Stimulated activated CD8-positive, alpha-beta memory T cell treated with anti-CD3 and anti-CD28 coated beads, Interleukin-4, amount 100 ng/mL, for 1 hour (primary cell): ENCODE results near the gene BMP2.

ENCODE experiments used
- DNase-seq, 2 donors: peaks; one replicate each; pipeline ENCODE4 v3.0.0-alpha.2; 2020; ENCODE audit warnings: low read depth in 2 of 2, low spot score in 1 of 2

BMP2 gene

GRCh38 chr20:6767536-6768227, at the start of gene BMP2:
Gene BMP2 (plus strand): TSS chr20:6767686. CDS start chr20:6770127, 2,441 bp downstream.
- no peak for DNase-seq

GRCh38 chr20:6718662-6719368, 48.7 kb upstream of the BMP2 start:
- no peak for DNase-seq

GRCh38 chr20:6719369-6719721, 48.1 kb upstream of the BMP2 start:
- no peak for DNase-seq

- no peak for DNase-seq
Observed at GRCh38 chr20:6726761-6727160, 40.7 kb upstream of the BMP2 start.

DNA sequence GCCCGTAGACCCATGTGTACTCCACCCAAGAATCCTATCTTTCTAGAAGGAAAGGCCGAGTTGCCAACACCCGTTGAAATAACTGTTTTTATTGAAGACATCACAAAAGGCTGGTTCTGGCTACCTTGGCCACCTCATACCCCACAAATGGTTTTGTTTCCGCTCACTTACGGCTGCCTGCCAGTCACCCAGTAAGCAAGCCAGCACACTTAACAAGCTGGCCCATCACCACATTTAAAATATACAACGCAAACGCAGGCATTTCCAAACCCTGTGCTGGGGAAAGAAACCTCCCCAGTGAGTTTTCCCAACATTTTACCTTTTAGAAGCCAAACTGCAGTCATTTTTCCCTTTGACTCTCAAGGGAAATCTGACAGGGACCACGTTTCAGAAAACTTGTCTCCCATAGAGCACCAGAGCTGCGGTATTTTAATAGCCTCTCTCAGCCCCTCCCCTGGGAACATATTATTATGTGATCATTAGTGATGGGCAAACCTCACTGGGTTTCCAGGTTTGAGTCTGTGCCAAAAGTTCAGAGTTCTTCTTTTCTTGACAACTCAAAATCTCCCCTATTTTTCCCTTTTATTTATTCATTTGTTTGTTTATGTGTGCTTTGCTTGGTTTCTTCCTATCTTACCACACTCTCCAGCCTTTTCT, 36.7 kb upstream of the BMP2 start:
- DNase-seq = no peak

GRCh38 chr20:6732001-6732447, 35.5 kb upstream of the BMP2 start:
- DNase-seq = no peak

- no peak for DNase-seq
Observed at GRCh38 chr20:6732851-6733250, 34.6 kb upstream of the BMP2 start.

DNA sequence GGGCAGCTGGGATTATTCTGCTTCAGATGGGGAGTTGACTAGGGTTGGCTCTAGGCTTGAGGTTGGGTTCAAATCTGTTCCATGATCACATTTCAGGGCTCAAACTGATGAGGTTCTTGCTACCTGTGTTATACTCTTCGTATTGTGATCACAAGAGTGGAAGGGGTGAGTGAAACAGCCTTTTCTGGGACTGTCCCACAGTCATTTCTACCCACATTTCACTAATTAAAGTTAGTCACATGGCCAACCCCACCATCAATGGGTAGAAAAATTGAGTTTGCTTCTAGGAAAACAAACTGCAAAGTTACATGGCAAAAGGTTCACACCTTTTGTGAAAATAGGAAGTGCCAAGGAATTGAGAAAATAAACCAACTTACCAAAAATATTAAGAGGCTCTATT, 33.5 kb upstream of the BMP2 start:
- DNase-seq = no peak

DNA sequence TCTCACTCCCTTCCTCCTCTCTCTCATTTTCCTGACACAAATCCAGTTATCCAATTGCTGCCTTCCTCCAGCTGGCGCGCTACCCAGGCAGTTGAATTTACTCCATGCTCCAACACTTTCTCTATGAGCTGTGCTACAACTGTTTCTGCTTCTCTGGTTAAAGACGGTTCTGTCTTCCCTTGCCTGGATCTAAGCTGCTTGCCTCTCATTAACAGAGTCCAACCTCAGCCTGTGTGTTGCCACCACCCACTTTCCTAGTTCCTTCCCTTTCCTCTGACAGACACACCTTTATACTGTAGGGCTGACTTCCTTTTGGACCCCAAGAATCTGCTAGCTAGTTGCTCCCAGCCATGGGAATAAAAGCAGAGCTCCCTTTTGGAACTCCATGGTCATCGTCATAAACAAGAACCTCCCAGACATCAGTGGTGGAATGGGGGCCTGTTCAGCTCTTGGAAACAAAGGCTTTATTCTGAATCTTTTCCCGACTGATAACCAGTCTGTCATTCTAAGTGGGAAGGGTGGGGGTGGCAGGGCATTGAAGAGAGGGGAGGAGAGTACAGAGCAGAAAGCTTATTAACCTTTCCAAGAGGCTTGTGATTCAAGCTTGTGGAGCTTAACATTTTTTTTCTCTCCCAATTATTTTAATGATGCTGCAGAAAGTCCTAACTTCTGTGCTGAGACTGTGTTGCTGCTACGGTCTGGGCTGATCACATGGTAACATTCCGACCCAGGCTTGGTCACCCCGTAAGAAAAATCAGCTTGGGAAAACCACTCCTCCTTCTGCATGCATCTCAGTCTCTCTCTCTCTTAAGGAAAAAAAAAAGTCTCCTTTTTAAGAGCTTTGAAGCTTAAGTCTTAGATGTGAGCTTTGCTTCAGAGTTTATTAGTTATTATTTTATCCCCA, 31.3 kb upstream of the BMP2 start:
- no peak for DNase-seq

DNA sequence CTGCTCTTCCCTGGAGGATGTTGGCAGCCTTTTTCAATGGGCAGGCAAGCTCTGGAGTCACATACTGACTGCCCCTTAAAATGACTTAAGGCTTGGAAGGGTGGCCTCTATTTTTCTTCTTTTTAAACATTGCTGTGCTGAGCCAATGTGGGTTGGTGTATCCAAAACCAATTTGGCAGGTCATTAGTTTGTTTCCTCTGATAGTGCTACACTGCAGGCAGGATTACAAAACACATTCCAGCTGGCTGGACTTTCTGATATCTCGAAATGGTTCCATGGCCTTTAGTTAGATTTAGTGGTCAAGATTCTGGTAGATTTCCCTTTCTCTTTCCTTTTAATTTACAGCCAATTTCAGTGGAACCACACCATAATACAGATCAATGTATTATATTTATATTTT, 28.1 kb upstream of the BMP2 start:
- DNase-seq = no peak

DNA sequence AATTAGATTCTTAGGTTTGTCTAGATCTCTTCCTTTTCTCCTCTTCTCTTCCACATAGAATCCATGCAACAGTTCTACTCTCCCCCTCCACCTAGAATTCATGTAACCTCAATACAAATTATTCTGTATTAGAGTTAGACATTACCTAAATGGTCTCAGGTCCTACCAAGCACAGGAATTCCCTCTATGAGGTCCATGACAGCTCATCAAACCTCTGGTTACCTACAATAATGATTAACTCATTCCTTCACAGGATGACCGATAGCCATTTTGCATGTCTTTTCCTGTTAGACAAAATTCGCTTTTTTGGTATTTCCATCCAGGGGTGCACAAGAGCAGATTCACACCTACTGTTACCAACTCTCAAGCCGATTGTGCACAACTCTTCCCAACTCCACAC, 27.4 kb upstream of the BMP2 start:
- no peak for DNase-seq

DNA sequence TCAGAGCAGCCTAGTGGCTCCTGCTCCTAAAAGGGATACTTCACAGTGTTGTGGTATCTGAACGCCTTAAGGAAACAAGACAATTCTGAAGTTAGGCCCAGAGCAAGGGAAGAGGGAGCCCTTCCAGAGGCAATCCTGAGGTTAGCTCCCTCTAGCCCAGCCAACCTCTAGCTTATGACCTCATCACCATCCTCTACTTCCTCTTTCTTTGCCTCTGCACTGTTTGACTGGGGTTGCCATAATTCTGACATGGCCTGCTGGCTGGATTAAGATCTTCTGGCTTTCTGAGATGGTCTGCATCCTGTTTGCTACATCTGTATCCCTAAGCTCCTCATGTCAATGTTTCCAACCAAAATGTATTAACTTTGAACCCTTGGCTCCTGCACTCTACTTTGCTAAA, 23.3 kb upstream of the BMP2 start:
- DNase-seq = no peak

DNA sequence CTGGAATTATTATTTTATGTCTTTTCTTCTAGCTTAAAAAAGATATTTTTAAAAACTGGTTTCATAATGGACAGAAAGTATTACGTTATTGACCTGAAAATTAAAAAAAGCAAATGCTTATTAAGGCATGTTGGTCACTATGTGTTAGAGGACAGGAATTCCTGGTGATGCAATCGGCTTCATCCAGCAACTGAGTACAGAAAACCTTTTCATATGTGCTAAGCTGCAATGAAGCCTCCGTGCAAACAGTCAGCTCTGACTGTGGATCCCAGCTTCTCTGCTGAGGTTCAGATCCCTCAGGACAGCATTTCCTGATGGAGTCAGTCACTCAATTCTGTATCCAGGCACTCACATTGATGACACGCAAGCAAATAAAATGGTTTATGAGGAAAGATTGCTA, 22.7 kb upstream of the BMP2 start:
- no peak for DNase-seq

- no peak for DNase-seq
Observed at GRCh38 chr20:6746901-6747609, 20.4 kb upstream of the BMP2 start.

- no peak for DNase-seq
Observed at GRCh38 chr20:6750438-6750837, 17.0 kb upstream of the BMP2 start.

DNA sequence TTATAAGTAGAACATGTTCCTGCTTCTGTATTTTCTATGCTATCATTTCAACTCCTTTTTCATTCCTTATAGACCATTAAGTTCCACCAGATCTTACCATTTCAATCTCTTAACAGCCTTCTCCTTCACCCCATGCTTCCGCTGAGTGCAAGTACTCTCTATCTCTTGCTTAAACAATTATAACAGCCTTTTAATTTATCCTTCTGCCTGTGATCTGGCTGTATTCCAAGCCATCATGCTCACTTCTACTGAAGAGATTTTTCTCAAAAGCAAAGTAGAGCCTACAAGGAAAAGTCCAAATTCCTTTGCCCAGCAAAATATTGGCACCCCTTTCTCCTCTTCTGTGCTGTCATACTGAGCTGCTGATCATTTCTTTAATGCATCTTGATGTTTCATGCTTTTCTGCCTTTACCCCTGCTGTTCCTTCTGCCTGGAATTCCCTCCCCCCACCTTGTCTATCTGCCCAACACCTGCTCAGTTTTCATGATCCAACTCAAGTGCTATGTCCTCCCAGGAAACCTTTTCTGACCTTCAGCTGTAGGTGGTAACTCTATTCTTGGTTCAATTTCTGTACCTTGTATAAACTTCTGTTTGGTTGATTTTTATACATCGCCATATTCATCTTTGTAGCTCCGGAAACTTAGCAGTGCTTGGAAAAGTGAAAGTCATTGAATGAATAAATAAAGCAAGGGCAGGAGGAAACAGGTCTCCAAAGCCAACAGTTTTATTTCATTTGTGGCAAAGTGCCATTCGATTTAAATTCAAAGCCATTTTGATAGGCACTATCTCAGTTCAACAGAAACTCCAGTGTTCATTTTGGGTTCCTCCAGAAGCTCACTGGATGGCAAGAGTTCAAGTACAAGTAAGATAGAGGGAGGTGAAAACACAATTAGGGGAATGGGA, 10.5 kb upstream of the BMP2 start:
- DNase-seq = no peak

DNA sequence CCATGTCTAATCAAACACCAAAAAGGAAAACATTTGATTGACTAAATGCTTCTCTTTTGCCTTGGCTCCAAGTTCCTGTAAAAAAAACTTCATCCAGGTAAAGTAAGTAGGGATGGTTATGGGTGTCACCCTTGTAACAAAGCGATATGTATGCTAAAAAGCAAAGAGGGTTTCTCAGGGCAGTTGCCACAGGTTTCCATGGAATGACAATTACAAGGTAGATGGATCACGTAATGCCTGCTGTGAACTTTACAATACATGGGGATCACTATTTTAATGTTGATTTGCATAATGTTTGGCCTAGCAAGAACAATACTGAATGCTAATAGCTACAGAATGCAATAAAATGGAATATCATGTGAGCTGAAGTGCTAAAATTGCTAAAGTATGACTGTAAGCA, 2.9 kb upstream of the BMP2 start:
- no peak for DNase-seq

DNA sequence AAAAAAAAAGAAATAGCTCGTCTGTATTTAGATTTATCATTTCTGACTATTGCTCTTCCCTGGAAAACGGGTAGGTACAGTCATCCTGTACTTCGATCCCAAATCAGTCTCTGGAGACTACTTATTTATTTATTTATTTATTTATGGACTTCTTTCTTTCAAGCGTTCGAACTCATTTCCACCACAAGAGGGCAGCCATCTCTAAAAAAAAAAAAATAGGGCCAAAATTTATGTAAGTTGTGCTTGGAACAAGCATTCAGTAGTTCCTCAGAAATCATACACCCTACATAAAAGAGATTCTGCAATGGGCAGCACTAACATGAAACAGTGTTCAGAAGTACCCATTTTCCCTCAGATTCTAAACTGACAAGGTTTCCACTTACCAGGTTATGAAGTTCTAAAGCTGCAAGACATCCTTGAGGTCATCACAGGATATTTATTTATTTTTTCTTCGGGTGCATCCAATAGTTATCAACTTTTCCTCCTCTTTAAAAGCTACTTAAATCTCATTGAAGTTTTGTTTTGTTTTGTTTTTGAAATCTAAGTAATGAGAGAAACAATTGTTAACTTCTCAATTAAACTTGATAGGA, 1.9 kb upstream of the BMP2 start:
- no peak for DNase-seq

- DNase-seq = no peak
Observed at GRCh38 chr20:6766433-6766832, 1.1 kb upstream of the BMP2 start.
